OCI-LY1 (cell line): Measurements from ENCODE around the gene EDEM3.

Experiments
- EZH2 ChIP-seq: fragments of 200-600 bp; sonication (generic), shearing (Covaris generic); IDR thresholded peaks from 2 replicates; pipeline ENCODE4 v1.8.0; 2017; ENCODE audit warnings: borderline replicate concordance, mixed run types, mild to moderate bottlenecking, antibody characterized with exemption, low read length, moderate library complexity, mixed read lengths
- TF ChIP-seq, protein P1 (sequence below): fragments of 200-600 bp; sonication (generic), shearing (Covaris generic); IDR thresholded peaks from 2 replicates; pipeline ENCODE4 v1.5.1; 2017; ENCODE audit warnings: mild to moderate bottlenecking, antibody characterized with exemption, low read length, moderate library complexity, mixed read lengths

DNA sequence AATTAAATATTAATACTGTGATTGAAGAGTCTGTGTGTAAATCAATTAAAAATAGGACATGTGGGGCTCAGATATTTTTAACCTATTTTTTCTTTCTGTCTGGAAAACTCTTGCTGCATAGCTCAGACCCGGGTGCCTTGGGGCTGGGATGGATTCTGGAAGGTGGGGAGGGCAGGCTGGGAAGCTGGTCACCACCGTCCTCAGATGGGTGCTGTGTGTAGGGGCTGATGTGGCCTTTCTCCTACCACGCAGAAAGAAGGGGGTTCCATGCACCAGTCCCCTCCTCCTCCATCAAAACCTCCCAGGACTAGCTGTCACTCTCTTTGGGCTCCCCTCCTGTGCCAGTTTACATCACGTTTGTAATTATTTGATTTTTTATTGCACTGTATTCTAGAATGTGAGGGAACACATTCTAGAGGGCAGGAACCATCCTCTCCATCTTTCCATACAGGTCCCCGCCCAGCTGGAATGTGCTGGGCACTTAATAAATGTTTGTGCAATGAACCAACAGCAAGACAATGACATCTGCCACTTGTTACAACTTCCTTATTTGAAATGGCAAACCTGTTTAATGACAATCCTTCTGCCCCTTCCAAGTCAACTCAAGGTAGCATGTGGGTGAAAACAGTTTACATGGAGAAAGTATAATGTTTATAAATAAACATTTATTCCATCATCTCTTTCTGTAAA, 104.3 kb downstream of the EDEM3 start:
- TF ChIP-seq, protein P1, sequence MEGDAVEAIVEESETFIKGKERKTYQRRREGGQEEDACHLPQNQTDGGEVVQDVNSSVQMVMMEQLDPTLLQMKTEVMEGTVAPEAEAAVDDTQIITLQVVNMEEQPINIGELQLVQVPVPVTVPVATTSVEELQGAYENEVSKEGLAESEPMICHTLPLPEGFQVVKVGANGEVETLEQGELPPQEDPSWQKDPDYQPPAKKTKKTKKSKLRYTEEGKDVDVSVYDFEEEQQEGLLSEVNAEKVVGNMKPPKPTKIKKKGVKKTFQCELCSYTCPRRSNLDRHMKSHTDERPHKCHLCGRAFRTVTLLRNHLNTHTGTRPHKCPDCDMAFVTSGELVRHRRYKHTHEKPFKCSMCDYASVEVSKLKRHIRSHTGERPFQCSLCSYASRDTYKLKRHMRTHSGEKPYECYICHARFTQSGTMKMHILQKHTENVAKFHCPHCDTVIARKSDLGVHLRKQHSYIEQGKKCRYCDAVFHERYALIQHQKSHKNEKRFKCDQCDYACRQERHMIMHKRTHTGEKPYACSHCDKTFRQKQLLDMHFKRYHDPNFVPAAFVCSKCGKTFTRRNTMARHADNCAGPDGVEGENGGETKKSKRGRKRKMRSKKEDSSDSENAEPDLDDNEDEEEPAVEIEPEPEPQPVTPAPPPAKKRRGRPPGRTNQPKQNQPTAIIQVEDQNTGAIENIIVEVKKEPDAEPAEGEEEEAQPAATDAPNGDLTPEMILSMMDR: no peak
- TF ChIP-seq EZH2: no peak
